Liver (tissue), 9 donors: ENCODE data around the gene EML5. TPM values are rescaled to one million over a fixed set of nuclear protein-coding genes. Genes with fewer than 3 reads are reported as not detected.

Source experiments
- DNase-seq: peaks from one replicate; pipeline ENCODE4 v3.0.0-alpha.2; 2017; ENCODE audit warnings: low spot score
- H3K27ac ChIP-seq, 2 donors: one replicate each; pipeline ENCODE4 v1.7.0; 2013; ENCODE audit warnings: inconsistent platforms in 2 of 2, low read length in 2 of 2, control low read depth in 1 of 2, low read depth in 1 of 2, mild to moderate bottlenecking in 1 of 2
- H3K27me3 ChIP-seq, 4 donors: one replicate each; pipeline versions ENCODE4 v1.6.1 to v1.7.0; 2013; ENCODE audit warnings: low read length in 3 of 4, inconsistent platforms in 1 of 4, mild to moderate bottlenecking in 1 of 4, moderate library complexity in 1 of 4; ENCODE audit not compliant: control insufficient read depth in 4 of 4, insufficient read depth in 4 of 4
- H3K36me3 ChIP-seq, 4 donors: one replicate each; pipeline versions ENCODE4 v1.6.1 to v1.7.0; 2013; ENCODE audit warnings: low read length in 3 of 4, mild to moderate bottlenecking in 3 of 4, low read depth in 1 of 4, moderate library complexity in 1 of 4; ENCODE audit not compliant: control insufficient read depth in 4 of 4, insufficient read depth in 3 of 4
- H3K4me1 ChIP-seq, 4 donors: one replicate each; pipeline versions ENCODE4 v1.6.1 to v1.7.0; 2013; ENCODE audit warnings: low read length in 3 of 4, mild to moderate bottlenecking in 3 of 4, moderate library complexity in 1 of 4; ENCODE audit not compliant: control insufficient read depth in 4 of 4, insufficient read depth in 4 of 4
- H3K4me3 ChIP-seq, 3 donors: one replicate each; pipeline versions ENCODE4 v1.6.1 to v1.7.0; 2013; ENCODE audit warnings: low read length in 3 of 3, control low read depth in 1 of 3, low read depth in 1 of 3, mild to moderate bottlenecking in 1 of 3
- H3K9ac ChIP-seq, 2 donors: one replicate each; pipeline ENCODE4 v1.7.0; 2013; ENCODE audit warnings: low read length in 2 of 2, mild to moderate bottlenecking in 2 of 2, moderate library complexity in 2 of 2, control low read depth in 1 of 2, low read depth in 1 of 2
- H3K9me3 ChIP-seq, 4 donors: one replicate each; pipeline versions ENCODE4 v1.6.1 to v1.7.0; 2013; ENCODE audit warnings: low read length in 3 of 4; ENCODE audit not compliant: control insufficient read depth in 4 of 4
- EGR1 ChIP-seq, 2 donors: IDR thresholded peaks; 2 replicates each; pipeline ENCODE4 v1.6.1; 2016 to 2018; ENCODE audit warnings: antibody characterized with exemption in 2 of 2, low read depth in 2 of 2
- FOXA1 ChIP-seq: IDR thresholded peaks from 2 replicates; pipeline ENCODE4 v1.6.1; 2016; ENCODE audit warnings: antibody characterized with exemption
- FOXA2 ChIP-seq: IDR thresholded peaks from 2 replicates; pipeline ENCODE4 v1.6.1; 2016; ENCODE audit warnings: antibody characterized with exemption
- GABPA ChIP-seq, 2 donors: IDR thresholded peaks in 1 of 2; conservative IDR thresholded peaks in 1 of 2; 2 replicates each; pipeline ENCODE4 v1.6.1; 2016; ENCODE audit warnings: antibody characterized with exemption in 2 of 2, mild to moderate bottlenecking in 1 of 2, moderate library complexity in 1 of 2
- HNF4G ChIP-seq: IDR thresholded peaks from 2 replicates; pipeline ENCODE4 v1.6.1; 2016; ENCODE audit warnings: antibody characterized with exemption
- JUND ChIP-seq, 2 donors: IDR thresholded peaks; 2 replicates each; pipeline ENCODE4 v1.6.1; 2016; ENCODE audit warnings: antibody characterized with exemption in 2 of 2
- NR2F2 ChIP-seq: IDR thresholded peaks from 2 replicates; pipeline ENCODE4 v1.6.1; 2016; ENCODE audit warnings: antibody characterized with exemption
- RAD21 ChIP-seq, 2 donors: IDR thresholded peaks; 2 replicates each; pipeline ENCODE4 v1.6.1; 2016; ENCODE audit warnings: antibody characterized with exemption in 2 of 2, mild to moderate bottlenecking in 2 of 2
- RXRA ChIP-seq, 2 donors: IDR thresholded peaks; 2 replicates each; pipeline ENCODE4 v1.6.1; 2017 to 2018; ENCODE audit warnings: antibody characterized with exemption in 2 of 2, mild to moderate bottlenecking in 1 of 2
- SP1 ChIP-seq: IDR thresholded peaks from 2 replicates; pipeline ENCODE4 v1.6.1; 2018; ENCODE audit warnings: antibody characterized with exemption, mild to moderate bottlenecking
- TAF1 ChIP-seq: conservative IDR thresholded peaks from 2 replicates; pipeline ENCODE4 v1.6.1; 2016; ENCODE audit warnings: antibody characterized with exemption, mild to moderate bottlenecking
- YY1 ChIP-seq: IDR thresholded peaks from 2 replicates; pipeline ENCODE4 v1.6.1; 2016; ENCODE audit warnings: antibody characterized with exemption, mild to moderate bottlenecking
- WGBS: extraction: QIAGEN DNeasy Blood & Tissue Kit; methylation state at CpG from one replicate; pipeline ENCODE4 v1.1.7; 2013; 5-methylcytosine and 5-hydroxymethylcytosine counted together
- polyA plus RNA-seq, 2 donors: library from polyadenylated mRNA; stranded (reverse) in 1 of 2; unstranded in 1 of 2; fragments of 200-250 nt in 1 of 2; fragments of >200 nt in 1 of 2; fragmentation: Nextera tagmentation in 1 of 2; extraction: Ambion mirVana in 1 of 2; gene quantifications; one replicate each; pipeline versions ENCODE4 v1.2.1 to v1.2.3, GENCODE V29; 2013 to 2015
- total RNA-seq, 2 donors: library from RNA; depleted of rRNA; stranded (reverse); fragments of >200 nt; gene quantifications; one replicate each; pipeline ENCODE4 v1.2.3, GENCODE V29; 2014
- TF ChIP-seq, protein P1 (sequence below): IDR thresholded peaks from 2 replicates; pipeline ENCODE4 v1.6.1; 2016; ENCODE audit warnings: antibody characterized with exemption, mild to moderate bottlenecking
- TF ChIP-seq, protein P2 (sequence below): IDR thresholded peaks from 2 replicates; pipeline ENCODE4 v1.6.1; 2016; ENCODE audit warnings: antibody characterized with exemption
- TF ChIP-seq, protein P3 (sequence below): IDR thresholded peaks from 2 replicates; pipeline ENCODE4 v1.6.1; 2016; ENCODE audit warnings: antibody characterized with exemption
- TF ChIP-seq, protein P4 (sequence below): fragments of 150-350 bp; IDR thresholded peaks from 2 replicates; pipeline ENCODE4 v1.5.1; 2017; ENCODE audit warnings: improper control_type of control experiment, low read depth, low read length; ENCODE audit not compliant: missing input control
- TF ChIP-seq, protein P5 (sequence below): IDR thresholded peaks from 2 replicates; pipeline ENCODE4 v1.6.1; 2016; ENCODE audit warnings: antibody characterized with exemption
- donor health status: healthy.
- donor health status: healthy.
- donor health status: healthy.
- donor health status: healthy.
- donor health status: healthy.

EML5 gene
- total and polyA plus RNA-seq, 4 donors = 0.09 to 3.8 (median 0.55) TPM

DNA sequence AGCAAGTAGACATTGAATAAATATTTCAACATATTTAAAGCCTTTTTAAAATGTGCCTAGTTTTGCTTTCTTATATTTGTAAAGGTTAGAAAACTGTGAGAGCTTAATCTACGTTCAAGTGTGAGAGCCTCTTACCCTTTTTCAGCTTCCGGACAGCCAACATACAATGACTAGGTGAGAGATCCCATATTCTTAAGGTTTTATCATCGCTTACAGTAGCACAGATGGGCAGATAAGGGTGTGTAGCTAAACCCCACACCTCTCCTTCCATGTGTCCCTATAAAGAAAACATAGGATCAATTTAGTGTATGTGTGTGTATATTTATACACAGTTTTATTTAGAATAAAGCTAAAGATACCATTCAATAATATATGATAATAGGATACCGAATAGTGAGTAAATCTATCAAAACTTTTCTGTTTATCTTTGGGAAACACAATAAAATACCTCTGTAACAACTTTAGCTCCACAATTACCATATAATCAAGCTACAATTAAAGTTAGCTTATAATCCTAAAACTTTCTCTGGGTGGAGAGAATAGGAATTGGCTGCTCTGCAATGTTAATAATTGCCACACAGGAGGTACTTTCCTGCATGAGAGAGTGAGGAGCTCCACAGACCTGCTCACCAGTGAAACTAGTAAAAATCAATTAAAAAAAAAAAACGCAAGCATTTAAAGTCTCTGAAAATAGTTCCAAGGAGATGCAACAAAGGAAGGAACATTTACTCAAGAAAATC lies 110.8 kb downstream of the EML5 start:
- no peak for TF ChIP-seq TAF1
- no peak for TF ChIP-seq YY1
- no peak for TF ChIP-seq GABPA (IDR thresholded peaks at IDR 0.05 in 1 of 2, conservative IDR thresholded peaks at IDR 0.05 in 1 of 2)
- TF ChIP-seq, protein P1, sequence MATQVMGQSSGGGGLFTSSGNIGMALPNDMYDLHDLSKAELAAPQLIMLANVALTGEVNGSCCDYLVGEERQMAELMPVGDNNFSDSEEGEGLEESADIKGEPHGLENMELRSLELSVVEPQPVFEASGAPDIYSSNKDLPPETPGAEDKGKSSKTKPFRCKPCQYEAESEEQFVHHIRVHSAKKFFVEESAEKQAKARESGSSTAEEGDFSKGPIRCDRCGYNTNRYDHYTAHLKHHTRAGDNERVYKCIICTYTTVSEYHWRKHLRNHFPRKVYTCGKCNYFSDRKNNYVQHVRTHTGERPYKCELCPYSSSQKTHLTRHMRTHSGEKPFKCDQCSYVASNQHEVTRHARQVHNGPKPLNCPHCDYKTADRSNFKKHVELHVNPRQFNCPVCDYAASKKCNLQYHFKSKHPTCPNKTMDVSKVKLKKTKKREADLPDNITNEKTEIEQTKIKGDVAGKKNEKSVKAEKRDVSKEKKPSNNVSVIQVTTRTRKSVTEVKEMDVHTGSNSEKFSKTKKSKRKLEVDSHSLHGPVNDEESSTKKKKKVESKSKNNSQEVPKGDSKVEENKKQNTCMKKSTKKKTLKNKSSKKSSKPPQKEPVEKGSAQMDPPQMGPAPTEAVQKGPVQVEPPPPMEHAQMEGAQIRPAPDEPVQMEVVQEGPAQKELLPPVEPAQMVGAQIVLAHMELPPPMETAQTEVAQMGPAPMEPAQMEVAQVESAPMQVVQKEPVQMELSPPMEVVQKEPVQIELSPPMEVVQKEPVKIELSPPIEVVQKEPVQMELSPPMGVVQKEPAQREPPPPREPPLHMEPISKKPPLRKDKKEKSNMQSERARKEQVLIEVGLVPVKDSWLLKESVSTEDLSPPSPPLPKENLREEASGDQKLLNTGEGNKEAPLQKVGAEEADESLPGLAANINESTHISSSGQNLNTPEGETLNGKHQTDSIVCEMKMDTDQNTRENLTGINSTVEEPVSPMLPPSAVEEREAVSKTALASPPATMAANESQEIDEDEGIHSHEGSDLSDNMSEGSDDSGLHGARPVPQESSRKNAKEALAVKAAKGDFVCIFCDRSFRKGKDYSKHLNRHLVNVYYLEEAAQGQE = no peak
- no peak for TF ChIP-seq JUND (IDR thresholded peaks at IDR 0.05)
- TF ChIP-seq EGR1 (IDR thresholded peaks at IDR 0.05; ENCODE audit: low read depth in 2 of 2) = no peak
- no peak for TF ChIP-seq FOXA2
- no peak for TF ChIP-seq RAD21 (IDR thresholded peaks at IDR 0.05)
- TF ChIP-seq, protein P2, sequence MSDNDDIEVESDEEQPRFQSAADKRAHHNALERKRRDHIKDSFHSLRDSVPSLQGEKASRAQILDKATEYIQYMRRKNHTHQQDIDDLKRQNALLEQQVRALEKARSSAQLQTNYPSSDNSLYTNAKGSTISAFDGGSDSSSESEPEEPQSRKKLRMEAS = no peak
- no peak for TF ChIP-seq SP1
- no peak for TF ChIP-seq FOXA1
- TF ChIP-seq HNF4G = no peak
- TF ChIP-seq, protein P3, sequence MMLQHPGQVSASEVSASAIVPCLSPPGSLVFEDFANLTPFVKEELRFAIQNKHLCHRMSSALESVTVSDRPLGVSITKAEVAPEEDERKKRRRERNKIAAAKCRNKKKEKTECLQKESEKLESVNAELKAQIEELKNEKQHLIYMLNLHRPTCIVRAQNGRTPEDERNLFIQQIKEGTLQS = no peak
- TF ChIP-seq RXRA (IDR thresholded peaks at IDR 0.05) = no peak
- TF ChIP-seq NR2F2 = no peak
- TF ChIP-seq, protein P4, sequence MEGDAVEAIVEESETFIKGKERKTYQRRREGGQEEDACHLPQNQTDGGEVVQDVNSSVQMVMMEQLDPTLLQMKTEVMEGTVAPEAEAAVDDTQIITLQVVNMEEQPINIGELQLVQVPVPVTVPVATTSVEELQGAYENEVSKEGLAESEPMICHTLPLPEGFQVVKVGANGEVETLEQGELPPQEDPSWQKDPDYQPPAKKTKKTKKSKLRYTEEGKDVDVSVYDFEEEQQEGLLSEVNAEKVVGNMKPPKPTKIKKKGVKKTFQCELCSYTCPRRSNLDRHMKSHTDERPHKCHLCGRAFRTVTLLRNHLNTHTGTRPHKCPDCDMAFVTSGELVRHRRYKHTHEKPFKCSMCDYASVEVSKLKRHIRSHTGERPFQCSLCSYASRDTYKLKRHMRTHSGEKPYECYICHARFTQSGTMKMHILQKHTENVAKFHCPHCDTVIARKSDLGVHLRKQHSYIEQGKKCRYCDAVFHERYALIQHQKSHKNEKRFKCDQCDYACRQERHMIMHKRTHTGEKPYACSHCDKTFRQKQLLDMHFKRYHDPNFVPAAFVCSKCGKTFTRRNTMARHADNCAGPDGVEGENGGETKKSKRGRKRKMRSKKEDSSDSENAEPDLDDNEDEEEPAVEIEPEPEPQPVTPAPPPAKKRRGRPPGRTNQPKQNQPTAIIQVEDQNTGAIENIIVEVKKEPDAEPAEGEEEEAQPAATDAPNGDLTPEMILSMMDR = no peak
- TF ChIP-seq, protein P5, sequence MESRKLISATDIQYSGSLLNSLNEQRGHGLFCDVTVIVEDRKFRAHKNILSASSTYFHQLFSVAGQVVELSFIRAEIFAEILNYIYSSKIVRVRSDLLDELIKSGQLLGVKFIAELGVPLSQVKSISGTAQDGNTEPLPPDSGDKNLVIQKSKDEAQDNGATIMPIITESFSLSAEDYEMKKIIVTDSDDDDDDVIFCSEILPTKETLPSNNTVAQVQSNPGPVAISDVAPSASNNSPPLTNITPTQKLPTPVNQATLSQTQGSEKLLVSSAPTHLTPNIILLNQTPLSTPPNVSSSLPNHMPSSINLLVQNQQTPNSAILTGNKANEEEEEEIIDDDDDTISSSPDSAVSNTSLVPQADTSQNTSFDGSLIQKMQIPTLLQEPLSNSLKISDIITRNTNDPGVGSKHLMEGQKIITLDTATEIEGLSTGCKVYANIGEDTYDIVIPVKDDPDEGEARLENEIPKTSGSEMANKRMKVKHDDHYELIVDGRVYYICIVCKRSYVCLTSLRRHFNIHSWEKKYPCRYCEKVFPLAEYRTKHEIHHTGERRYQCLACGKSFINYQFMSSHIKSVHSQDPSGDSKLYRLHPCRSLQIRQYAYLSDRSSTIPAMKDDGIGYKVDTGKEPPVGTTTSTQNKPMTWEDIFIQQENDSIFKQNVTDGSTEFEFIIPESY = no peak
- WGBS = 61% methylated on average over 5 of the region's 5 CpGs
- no peaks in the 10 kb centered on the region for H3K27me3 ChIP-seq
- no peak for DNase-seq
- H3K27ac ChIP-seq = no peak overlapping the region
- peak overlapping the region in 1 of 2 donors; percentile 31 for H3K9ac ChIP-seq
- no peaks in the 10 kb centered on the region for H3K36me3 ChIP-seq
- H3K4me3 ChIP-seq = peak overlapping the region in 1 of 3 donors; percentile 8
- peaks cover 0 to 7% (median 3%) of the 10 kb centered on the region in 4 donors for H3K4me1 ChIP-seq
- no peaks in the 10 kb centered on the region for H3K9me3 ChIP-seq
